OCI-M2 (cell line): ENCODE measurements around the gene DDI1.
"Not testable (repeated sequence)": the region's sequence is repeated elsewhere in the genome, so short reads cannot be mapped to it uniquely, and the experiment has no call there.

Experiments used
- DNase-seq: peaks from one replicate; lab custom pipeline; 2025; ENCODE audit not compliant: unreplicated experiment; lab: John Stamatoyannopoulos, UW

Gene DDI1

DNA sequence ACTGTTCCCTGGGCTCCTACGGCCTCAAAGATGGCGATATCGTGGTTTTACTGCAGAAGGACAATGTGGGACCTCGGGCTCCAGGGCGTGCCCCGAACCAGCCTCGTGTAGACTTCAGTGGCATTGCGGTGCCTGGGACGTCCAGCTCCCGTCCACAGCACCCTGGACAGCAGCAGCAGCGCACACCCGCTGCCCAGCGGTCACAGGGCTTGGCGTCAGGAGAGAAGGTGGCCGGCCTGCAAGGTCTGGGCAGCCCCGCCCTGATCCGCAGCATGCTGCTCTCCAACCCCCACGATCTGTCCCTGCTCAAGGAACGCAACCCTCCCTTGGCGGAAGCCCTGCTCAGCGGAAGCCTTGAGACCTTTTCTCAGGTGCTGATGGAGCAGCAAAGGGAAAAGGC lies 555 bp downstream of the DDI1 start:
- DNase-seq = no peak

DNA sequence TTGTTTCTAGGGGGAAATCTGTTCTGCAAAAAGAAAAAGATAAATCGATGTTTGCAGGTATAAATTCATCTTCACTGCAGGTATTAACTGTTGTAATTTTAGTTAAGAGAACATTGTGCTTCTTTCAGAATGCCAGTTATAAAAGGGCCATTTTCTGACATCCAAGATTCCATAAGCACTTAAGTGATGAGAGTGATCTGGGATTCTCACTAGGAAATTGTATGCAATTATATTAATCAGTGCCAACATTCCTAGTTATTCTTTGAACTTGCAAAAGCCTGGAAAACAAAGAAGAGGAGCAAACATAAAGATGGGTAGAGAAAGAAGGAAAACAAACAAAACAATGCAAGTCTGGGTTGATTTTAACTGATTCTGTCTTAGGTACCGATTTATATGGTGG lies 5.4 kb downstream of the DDI1 start:
- no peak for DNase-seq

DNA sequence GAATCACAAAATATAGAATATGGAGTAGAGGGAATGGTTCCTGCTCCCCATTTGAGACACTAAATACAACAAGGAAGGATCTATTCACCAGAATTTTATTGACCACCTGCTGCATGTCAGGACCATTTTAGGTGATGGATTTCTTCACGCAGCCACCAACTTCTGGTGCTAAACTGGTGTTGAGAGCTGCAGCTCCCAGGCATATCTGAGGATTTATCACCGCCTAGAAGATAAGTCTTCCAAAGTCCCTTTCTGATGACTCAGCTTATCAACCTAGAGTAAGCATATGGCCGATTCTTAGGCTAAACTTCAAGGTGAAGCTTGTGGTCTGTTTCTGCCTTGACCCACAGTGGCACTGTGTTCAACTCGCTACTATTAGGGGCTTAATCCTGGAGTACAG lies 6.7 kb downstream of the DDI1 start:
- no peak for DNase-seq

DNA sequence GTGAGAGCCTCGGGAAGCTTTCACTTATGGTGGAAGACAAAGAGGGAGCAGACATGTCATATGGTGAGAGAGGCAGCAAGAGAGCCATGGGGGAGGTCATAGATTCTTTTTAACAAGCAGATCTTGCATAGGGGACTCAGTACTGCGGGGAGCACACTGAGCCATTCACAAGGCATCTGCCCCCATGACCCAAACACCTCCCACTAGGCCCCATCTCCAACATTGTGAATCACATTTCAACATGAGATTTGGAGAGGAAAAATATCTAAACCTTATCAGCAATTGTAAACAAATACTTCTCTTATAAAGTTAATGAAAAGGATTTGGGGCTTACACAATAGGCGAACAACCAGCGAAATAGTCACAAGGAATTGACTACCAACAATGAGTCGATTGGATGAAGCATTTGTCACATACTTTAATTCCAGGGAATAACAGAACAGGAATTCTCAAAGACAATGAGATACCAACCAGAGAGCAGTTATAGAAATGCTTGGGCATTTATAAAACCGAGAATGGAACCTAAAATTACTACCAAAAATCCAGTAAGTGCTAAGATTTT lies 7.3 kb downstream of the DDI1 start:
- DNase-seq = no peak

DNA sequence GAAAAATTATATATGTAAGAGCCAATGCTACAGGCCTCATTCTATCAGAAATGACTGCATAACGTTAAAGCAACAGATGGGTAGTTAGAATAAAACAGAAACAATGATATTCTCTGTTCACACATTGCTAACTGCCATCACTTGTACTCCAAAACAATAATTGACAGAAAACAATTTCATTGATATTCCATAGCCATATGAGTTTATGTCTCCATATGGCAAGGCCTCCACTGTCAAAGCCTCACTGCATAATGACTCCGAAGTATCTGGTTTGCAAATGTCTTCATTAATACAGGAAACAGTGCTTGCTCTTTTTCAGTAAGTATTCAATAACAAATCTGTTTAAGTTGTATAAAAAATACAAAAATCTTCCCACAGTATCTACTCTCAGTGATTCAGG lies 9.9 kb downstream of the DDI1 start:
- DNase-seq = no peak

DNA sequence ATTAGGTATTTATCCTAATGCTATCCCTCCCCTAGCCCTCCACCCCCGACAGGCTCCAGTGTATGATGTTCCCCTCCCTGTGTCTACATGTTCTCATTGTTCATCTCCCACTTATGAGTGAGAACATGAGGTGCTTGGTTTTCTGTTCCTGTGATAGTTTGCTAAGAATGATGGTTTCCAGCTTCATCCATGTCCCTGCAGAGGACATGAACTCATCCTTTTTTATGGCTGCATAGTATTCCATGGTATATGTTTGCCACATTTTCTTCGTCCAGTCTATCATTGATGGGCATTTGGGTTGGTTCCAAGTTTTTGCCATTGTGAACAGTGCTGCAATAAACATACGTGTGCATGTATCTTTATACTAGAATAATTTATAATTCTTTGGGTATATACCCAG lies 10.4 kb downstream of the DDI1 start:
- not testable (repeated sequence) for DNase-seq

DNA sequence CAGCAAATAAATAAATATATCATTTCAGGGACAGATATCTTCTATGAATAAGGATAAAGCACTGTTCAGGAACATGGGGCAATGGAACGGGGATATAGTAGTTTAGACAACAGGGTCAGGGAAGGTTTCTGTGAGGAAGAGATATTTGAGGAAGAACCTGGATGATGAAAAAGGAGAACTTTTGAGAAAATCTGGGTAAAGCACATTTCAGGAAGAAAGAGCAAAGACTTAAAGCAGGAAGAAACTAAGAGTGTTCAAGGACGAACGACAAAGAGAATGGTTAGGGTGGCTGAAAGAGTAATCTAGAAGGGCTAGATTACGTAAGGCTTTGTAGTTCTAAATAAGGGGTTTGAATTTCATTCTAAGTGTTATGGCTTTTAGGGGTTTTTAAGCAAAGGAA lies 12.7 kb downstream of the DDI1 start:
- no peak for DNase-seq

DNA sequence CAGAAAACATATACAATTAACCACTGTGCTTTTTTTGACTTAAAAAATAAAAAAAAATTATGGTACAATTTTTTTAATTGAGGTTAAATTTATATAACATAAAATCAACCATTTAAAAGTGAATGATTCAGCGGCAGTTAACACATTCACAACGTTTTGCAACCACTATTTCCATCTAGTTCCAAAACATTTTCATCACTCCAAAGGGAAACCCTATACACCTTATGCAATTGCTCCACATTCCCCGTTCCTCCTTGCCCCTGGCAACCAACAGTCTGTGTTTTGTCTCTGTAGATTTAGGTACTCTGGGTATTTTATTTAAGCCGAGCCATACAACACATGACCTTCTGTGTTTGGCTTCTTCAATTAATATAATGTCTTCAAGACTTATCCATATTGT lies 15.3 kb downstream of the DDI1 start:
- no peak for DNase-seq

DNA sequence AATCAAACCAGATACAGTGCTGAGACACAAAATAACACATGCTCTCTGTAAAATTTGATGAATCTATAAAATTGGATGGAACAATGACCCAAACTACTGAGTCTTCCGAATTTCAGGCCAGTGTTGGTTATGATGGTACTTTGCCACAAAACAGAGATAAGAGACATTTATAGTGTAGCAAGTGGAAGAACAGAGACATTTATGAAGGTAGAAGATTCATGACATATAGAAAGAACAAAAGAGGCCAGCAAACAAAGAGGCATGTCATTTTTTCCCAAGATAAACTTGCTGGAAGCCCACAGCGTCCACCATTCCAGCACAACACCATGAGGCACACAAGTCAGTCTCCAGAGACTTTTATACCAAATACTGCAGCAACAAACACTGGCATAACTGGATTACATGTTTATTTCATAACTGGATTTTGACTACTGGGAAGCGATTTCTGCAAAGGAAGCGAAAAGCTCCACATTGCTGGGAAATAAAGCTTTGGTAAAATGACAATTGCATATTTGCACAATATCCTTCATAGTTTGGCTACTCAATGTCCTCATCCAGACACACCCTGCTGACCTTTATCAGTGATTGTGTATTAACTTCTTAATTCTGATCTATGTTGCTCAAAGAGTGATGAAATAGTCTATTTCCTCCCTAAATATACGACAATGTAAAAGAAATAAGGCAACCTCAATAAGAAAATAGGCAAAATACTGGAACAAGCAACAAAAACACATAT lies 17.5 kb downstream of the DDI1 start:
- no peak for DNase-seq

DNA sequence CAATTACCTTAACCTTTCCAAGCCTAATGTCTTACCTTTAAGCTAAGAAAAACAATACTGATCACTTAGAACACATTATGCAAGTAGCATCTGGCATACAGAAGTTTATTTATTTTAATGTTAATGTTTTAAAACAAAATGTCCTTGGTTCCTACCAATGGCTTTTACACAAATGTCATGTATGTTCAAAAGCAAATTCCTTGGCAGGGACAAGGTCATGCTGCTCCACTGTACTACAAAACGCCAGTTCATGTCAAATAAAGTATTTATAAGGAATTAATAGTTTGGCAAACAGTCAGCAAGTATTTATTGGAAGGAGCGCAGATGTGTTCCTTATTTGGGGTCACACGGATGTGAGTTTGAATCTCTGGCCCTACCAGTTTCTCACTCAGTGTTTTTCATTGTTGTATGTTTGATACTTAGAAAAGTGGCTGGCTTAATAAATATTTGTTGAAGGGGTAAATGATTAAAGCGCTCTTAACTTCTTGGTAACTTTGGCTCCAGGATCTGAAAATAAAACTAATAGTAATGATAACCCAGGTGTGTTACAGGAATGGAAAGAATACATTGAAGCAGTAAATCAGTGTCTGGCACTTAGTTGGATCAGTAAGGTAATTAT lies 18.6 kb downstream of the DDI1 start:
- no peak for DNase-seq

DNA sequence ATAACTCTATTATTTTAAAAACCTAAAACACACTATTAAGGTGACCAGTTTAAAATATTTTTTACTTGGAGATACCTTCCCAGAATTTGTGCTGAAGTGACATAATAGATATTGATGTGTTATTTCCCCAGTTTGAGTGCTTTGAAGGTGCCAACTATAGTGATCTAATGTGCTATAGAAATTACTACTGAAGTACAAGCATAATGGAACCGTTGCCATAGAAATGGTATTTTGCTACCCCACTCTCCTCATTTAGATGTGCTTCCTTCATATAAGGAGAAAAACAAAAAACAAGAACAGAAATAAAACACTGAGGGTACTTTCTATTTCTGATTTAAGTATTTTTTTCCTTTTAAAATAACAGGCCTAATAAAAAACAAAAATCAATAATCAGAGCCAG lies 19.2 kb downstream of the DDI1 start:
- DNase-seq = no peak

DNA sequence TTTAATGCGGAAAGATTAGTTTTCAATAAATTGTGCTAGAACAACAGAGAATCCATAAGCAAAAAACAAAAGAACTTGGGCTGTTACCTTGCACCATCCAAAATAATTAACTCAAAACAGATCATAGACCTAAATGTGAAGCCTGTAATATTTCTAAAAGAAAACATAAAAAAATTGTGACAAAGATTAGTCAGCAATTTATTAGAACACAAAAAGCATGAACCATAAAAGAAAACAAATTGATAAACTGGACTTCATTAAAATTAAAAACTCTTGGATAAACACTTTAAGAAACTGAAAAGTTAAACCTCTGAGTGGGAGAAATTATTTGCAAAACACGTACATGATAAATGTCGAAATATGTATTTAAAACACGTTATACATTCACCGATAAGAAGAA lies 21.5 kb downstream of the DDI1 start:
- DNase-seq = no peak

DNA sequence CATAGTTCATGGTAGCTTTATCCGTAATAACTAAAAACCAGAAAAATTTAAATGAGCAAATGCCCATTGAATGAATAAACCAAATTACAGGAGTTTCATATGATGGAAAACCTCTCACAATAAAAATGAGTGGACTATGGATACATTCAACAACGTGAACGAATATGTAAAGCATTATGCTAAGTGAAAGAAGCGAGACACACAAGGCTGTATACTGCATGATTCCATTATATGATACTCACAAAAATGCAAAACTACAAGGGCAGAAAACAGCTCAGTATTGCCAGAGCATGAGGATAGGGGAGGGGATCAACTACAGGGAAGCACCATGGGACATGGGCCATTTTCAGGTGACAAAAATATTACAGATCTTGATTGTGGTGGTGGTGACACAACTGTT lies 22.2 kb downstream of the DDI1 start:
- no peak for DNase-seq

DNA sequence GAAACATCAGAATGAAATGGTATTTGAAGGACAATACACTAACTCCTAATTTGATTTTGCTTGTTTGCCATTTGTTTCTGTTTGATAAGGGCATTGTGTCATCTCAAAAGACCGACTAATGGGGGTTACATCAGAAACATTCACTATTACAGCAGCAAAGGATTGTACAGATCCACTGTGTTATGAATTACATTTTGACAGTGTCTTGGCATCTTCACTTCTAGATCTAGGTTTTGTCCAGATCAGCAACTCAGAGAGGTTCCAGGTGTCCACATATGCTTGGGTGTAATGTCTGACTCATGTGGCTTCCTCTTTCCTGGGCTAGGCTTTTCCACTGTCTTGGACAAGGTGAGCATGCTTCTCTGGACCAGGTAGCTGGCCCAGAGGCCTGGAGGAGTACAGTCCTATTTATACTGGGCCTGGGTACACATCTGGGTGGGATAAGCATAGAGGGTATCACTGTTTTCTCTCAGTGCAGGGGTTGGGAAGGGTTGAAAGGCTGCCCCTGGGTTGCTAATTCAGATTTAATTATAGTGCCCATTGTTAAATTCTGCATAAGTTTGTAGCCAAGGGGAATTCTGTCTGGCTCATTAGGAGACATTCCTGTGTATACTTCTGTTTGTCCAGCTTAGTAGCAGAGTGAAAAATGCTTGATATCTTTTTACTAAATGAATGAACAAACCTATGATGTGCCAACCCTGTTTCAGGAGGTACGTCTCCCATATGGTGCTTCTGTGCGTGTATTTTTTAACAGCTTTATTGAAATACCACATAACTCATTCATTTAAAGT lies 23.8 kb downstream of the DDI1 start:
- DNase-seq = no peak

DNA sequence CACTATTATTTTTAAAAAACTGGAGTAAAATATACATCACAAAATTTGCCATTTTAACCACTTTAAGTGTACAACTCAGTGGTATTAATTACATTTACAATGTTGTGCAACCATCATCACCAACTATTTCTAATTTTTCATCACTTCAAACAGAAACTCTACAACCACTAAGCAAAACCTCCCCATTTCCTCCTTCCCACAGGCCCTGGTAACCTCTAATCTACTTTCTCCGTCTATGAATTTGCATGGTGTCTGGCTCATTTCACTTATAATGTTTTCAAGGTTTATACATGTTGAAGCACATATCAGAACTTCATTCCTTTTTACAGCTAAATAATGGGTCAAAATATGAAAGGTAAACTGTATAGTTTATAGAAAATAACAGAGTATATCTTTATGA lies 24.4 kb downstream of the DDI1 start:
- DNase-seq = no peak

DNA sequence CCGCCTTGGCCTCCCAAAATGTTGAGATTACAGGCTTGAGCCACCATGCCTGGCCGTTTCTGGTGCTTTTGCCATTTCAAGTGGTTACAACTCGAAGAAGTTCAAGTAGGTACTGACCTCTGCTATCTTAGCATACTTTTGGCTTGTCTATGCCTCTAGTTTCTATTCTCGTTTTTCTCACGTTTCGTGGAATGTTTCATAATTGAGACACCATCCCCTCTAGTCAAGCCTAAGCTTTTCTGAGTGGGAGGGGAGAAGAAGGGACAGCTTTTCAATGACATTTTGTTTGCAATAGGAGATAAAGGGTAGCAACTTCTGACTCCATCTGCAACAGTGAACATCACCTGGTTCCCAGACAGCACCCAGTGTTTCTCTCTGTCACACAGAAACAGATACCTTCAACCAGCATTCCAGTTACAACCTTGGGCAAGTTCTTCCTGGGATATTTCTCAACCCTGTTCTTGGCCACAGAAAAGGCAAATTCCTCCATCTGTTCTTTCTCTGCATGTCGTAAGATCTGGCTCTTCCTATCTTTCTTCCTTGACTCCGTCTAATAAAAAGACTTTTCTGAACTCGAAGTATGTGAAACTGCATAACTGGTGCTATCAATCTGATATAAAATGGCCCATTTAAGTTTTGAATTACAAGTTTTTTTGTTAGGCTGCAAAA lies 25.5 kb downstream of the DDI1 start:
- DNase-seq = no peak

DNA sequence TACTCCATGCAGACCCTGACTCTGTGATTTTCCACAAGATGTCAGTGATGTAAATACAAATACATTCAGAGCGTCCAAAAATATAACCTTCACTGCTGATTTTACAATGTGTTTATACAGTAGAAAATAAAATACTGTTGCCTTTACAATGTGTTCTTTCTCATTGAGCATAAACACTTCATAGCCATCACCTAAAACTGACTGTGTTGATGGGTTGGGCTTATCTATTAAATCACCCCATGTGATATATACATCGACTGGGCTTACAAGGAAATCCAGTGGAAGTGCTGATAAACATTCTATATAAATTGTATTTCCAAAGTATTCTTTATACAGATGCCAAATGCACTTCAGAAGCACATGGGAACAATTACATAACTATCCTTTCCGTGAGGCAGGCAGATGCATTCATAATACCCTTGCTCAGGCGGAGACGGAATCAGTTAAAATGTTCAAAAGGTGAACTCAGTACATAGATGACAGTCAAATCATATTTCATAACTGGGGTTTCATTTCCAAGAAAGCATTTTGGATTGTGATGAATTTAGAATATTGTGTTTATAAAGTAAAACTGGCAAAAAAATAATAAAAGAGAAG lies 27.7 kb downstream of the DDI1 start:
- no peak for DNase-seq

DNA sequence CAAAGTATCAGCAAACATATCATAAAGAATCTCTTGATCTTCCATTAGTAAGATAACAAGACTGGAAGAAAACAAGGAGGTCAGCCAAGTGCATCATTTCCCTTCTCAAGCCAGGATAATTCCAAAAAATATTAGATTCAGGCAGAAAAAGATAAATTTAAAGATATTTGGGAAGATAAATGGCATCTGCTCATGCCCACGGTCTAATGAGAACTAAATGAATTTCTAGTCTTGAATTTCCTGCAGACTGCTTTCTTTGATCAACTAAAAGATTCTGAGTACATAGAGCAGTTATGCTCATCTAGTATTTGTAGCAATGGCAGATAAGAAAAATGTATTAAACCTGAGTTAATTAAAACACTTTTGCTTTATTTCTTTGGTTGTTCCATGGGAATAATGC lies 31.1 kb downstream of the DDI1 start:
- no peak for DNase-seq

DNA sequence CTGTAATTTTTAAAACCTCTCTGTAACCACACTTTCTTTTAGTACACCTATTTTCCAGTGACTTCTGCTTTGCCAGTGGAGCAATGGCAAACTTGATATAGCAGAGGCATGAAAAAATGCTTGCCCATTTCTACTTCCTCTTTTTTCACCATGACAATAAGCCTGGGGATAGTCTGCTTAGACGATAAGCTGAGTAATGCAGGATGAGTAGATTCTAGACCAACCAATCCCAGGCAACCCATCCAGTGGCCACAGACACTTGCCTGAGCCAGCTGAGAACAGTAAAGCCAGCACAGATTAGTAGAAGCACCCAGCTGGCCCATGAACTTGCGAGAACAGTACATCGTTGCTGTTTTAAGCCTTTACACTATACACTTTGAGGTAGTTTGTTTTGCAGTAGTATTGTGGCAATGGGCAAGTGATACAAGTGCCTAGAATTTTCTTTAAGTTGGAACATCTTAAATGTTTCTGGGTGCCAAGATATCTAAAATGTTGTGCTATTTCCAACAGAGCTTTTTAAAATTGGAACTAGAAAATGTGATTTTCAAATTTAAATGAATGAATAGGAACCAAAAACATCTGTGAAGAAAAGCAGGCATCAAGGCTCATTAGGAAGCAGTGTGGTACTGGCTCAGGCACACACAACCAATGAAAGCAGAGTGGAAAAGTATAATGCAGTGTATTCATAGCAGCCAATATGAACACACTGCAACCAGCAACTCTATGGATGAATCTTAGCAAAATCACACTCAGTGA lies 37.7 kb downstream of the DDI1 start:
- peak; percentile 16 for DNase-seq

DNA sequence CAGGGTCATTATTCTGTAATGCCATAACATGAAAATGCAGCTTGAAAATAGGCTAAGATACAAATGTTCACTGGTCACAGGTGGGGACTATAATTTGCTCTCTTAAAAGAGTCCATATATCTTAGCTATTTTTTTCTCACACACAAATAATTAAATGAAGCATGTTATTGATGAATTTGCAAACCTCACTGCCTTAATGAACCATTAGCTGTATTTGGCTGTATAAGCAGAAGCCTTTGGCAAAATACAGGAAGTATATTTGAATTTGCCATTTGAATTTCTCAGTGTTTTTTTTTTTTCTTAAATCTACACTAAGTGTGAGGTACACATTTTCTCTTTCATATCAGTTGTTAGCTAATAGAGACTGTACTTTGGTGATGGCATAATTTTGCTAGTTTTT lies 38.7 kb downstream of the DDI1 start:
- no peak for DNase-seq
